ENCODE results near the gene EPHA6.
A peak's percentile ranks its signal among the peaks of the same experiment; 100 is the strongest.
"Not testable (repeated sequence)": the region's sequence is repeated elsewhere in the genome, so short reads cannot be mapped to it uniquely, and the experiment has no call there.

EPHA6 gene

GRCh38 chr3:97510795-97511194 lies 696.4 kb downstream of the EPHA6 start:
- Histone ChIP-seq H3K36me3 (ENCODE audit: control insufficient read depth in 2 of 2, insufficient read depth in 2 of 2, low read length in 2 of 2) (no peaks in the 10 kb centered on the region), H3K27me3 (ENCODE audit: control insufficient read depth in 2 of 2, insufficient read depth in 2 of 2, low read length in 2 of 2) (no peaks in the 10 kb centered on the region), H3K27ac (ENCODE audit: low read depth in 2 of 2, low read length in 2 of 2) (no peak overlapping the region), H3K9me3 (ENCODE audit: control insufficient read depth in 2 of 2, low read length in 2 of 2) (no peaks in the 10 kb centered on the region), H3K4me3 (ENCODE audit: low read length in 2 of 2) (no peak overlapping the region), H3K9ac (ENCODE audit: low read depth in 1 of 2, low read length in 2 of 2) (no peak overlapping the region), H3K4me1 (ENCODE audit: control insufficient read depth in 2 of 2, insufficient read depth in 2 of 2, low read length in 2 of 2) (peaks cover 0 to 2% of the 10 kb centered on the region in 2 donors)

GRCh38 chr3:97515076-97515475 lies 700.7 kb downstream of the EPHA6 start:
- H3K36me3 ChIP-seq (ENCODE audit: control insufficient read depth in 2 of 2, insufficient read depth in 2 of 2, low read length in 2 of 2) = no peaks in the 10 kb centered on the region

GRCh38 chr3:97530691-97531090 lies 716.3 kb downstream of the EPHA6 start:
- H3K9ac ChIP-seq (ENCODE audit: low read depth in 1 of 2, low read length in 2 of 2) = no peak overlapping the region
- no peak overlapping the region for H3K27ac ChIP-seq (ENCODE audit: low read depth in 2 of 2, low read length in 2 of 2)
- no peaks in the 10 kb centered on the region for H3K36me3 ChIP-seq (ENCODE audit: control insufficient read depth in 2 of 2, insufficient read depth in 2 of 2, low read length in 2 of 2)

More at GRCh38 chr3:97515076-97515475, 700.7 kb downstream of the EPHA6 start:
- H3K27ac ChIP-seq (ENCODE audit: low read depth in 2 of 2, low read length in 2 of 2) = peak overlapping the region in 1 of 2 donors; percentile 19
- peaks cover 0 to 2% of the 10 kb centered on the region in 2 donors for H3K4me1 ChIP-seq (ENCODE audit: control insufficient read depth in 2 of 2, insufficient read depth in 2 of 2, low read length in 2 of 2)
- H3K27me3 ChIP-seq (ENCODE audit: control insufficient read depth in 2 of 2, insufficient read depth in 2 of 2, low read length in 2 of 2) = no peaks in the 10 kb centered on the region
- no peak overlapping the region for H3K9ac ChIP-seq (ENCODE audit: low read depth in 1 of 2, low read length in 2 of 2)
- no peaks in the 10 kb centered on the region for H3K9me3 ChIP-seq (ENCODE audit: control insufficient read depth in 2 of 2, low read length in 2 of 2)
- no peak overlapping the region for H3K4me3 ChIP-seq (ENCODE audit: low read length in 2 of 2)

GRCh38 chr3:97547573-97547972 lies 733.2 kb downstream of the EPHA6 start:
- not testable (repeated sequence) for H3K27me3 ChIP-seq (ENCODE audit: control insufficient read depth in 2 of 2, insufficient read depth in 2 of 2, low read length in 2 of 2); H3K36me3 ChIP-seq (ENCODE audit: control insufficient read depth in 2 of 2, insufficient read depth in 2 of 2, low read length in 2 of 2); H3K4me3 ChIP-seq (ENCODE audit: low read length in 2 of 2); H3K27ac ChIP-seq (ENCODE audit: low read depth in 2 of 2, low read length in 2 of 2); H3K4me1 ChIP-seq (ENCODE audit: control insufficient read depth in 2 of 2, insufficient read depth in 2 of 2, low read length in 2 of 2); H3K9me3 ChIP-seq (ENCODE audit: control insufficient read depth in 2 of 2, low read length in 2 of 2); H3K9ac ChIP-seq (ENCODE audit: low read depth in 1 of 2, low read length in 2 of 2)

More at GRCh38 chr3:97530691-97531090, 716.3 kb downstream of the EPHA6 start:
- Histone ChIP-seq H3K4me1 (ENCODE audit: control insufficient read depth in 2 of 2, insufficient read depth in 2 of 2, low read length in 2 of 2) (no peaks in the 10 kb centered on the region), H3K27me3 (ENCODE audit: control insufficient read depth in 2 of 2, insufficient read depth in 2 of 2, low read length in 2 of 2) (no peaks in the 10 kb centered on the region), H3K4me3 (ENCODE audit: low read length in 2 of 2) (no peak overlapping the region), H3K9me3 (ENCODE audit: control insufficient read depth in 2 of 2, low read length in 2 of 2) (no peaks in the 10 kb centered on the region)

GRCh38 chr3:97550408-97550807 lies 736.0 kb downstream of the EPHA6 start:
- no peaks in the 10 kb centered on the region for H3K36me3 ChIP-seq (ENCODE audit: control insufficient read depth in 2 of 2, insufficient read depth in 2 of 2, low read length in 2 of 2)
- no peak overlapping the region for H3K27ac ChIP-seq (ENCODE audit: low read depth in 2 of 2, low read length in 2 of 2)
- no peaks in the 10 kb centered on the region for H3K9me3 ChIP-seq (ENCODE audit: control insufficient read depth in 2 of 2, low read length in 2 of 2)
- no peaks in the 10 kb centered on the region for H3K27me3 ChIP-seq (ENCODE audit: control insufficient read depth in 2 of 2, insufficient read depth in 2 of 2, low read length in 2 of 2)
- no peak overlapping the region for H3K9ac ChIP-seq (ENCODE audit: low read depth in 1 of 2, low read length in 2 of 2)
- no peaks in the 10 kb centered on the region for H3K4me1 ChIP-seq (ENCODE audit: control insufficient read depth in 2 of 2, insufficient read depth in 2 of 2, low read length in 2 of 2)
- H3K4me3 ChIP-seq (ENCODE audit: low read length in 2 of 2) = no peak overlapping the region

GRCh38 chr3:97552186-97552585 lies 737.8 kb downstream of the EPHA6 start:
- no peaks in the 10 kb centered on the region for H3K9me3 ChIP-seq (ENCODE audit: control insufficient read depth in 2 of 2, low read length in 2 of 2)
- no peaks in the 10 kb centered on the region for H3K27me3 ChIP-seq (ENCODE audit: control insufficient read depth in 2 of 2, insufficient read depth in 2 of 2, low read length in 2 of 2)
- no peaks in the 10 kb centered on the region for H3K4me1 ChIP-seq (ENCODE audit: control insufficient read depth in 2 of 2, insufficient read depth in 2 of 2, low read length in 2 of 2)
- no peak overlapping the region for H3K9ac ChIP-seq (ENCODE audit: low read depth in 1 of 2, low read length in 2 of 2)
- no peak overlapping the region for H3K27ac ChIP-seq (ENCODE audit: low read depth in 2 of 2, low read length in 2 of 2)
- H3K36me3 ChIP-seq (ENCODE audit: control insufficient read depth in 2 of 2, insufficient read depth in 2 of 2, low read length in 2 of 2) = no peaks in the 10 kb centered on the region
- H3K4me3 ChIP-seq (ENCODE audit: low read length in 2 of 2) = no peak overlapping the region

- no peak overlapping the region for H3K27ac ChIP-seq (ENCODE audit: low read depth in 2 of 2, low read length in 2 of 2)
- no peak overlapping the region for H3K9ac ChIP-seq (ENCODE audit: low read depth in 1 of 2, low read length in 2 of 2)
- no peaks in the 10 kb centered on the region for H3K36me3 ChIP-seq (ENCODE audit: control insufficient read depth in 2 of 2, insufficient read depth in 2 of 2, low read length in 2 of 2)
- H3K27me3 ChIP-seq (ENCODE audit: control insufficient read depth in 2 of 2, insufficient read depth in 2 of 2, low read length in 2 of 2) = no peaks in the 10 kb centered on the region
- no peaks in the 10 kb centered on the region for H3K9me3 ChIP-seq (ENCODE audit: control insufficient read depth in 2 of 2, low read length in 2 of 2)
- H3K4me3 ChIP-seq (ENCODE audit: low read length in 2 of 2) = no peak overlapping the region
- no peaks in the 10 kb centered on the region for H3K4me1 ChIP-seq (ENCODE audit: control insufficient read depth in 2 of 2, insufficient read depth in 2 of 2, low read length in 2 of 2)
Observed at GRCh38 chr3:97575742-97576141, 761.3 kb downstream of the EPHA6 start.

GRCh38 chr3:97576221-97576620 lies 761.8 kb downstream of the EPHA6 start:
- no peaks in the 10 kb centered on the region for H3K4me1 ChIP-seq (ENCODE audit: control insufficient read depth in 2 of 2, insufficient read depth in 2 of 2, low read length in 2 of 2)
- no peaks in the 10 kb centered on the region for H3K36me3 ChIP-seq (ENCODE audit: control insufficient read depth in 2 of 2, insufficient read depth in 2 of 2, low read length in 2 of 2)
- H3K27me3 ChIP-seq (ENCODE audit: control insufficient read depth in 2 of 2, insufficient read depth in 2 of 2, low read length in 2 of 2) = no peaks in the 10 kb centered on the region
- H3K27ac ChIP-seq (ENCODE audit: low read depth in 2 of 2, low read length in 2 of 2) = no peak overlapping the region
- no peaks in the 10 kb centered on the region for H3K9me3 ChIP-seq (ENCODE audit: control insufficient read depth in 2 of 2, low read length in 2 of 2)
- no peak overlapping the region for H3K9ac ChIP-seq (ENCODE audit: low read depth in 1 of 2, low read length in 2 of 2)
- H3K4me3 ChIP-seq (ENCODE audit: low read length in 2 of 2) = no peak overlapping the region

- Histone ChIP-seq H3K4me3 (ENCODE audit: low read length in 2 of 2) (no peak overlapping the region), H3K27ac (ENCODE audit: low read depth in 2 of 2, low read length in 2 of 2) (no peak overlapping the region), H3K4me1 (ENCODE audit: control insufficient read depth in 2 of 2, insufficient read depth in 2 of 2, low read length in 2 of 2) (no peaks in the 10 kb centered on the region), H3K36me3 (ENCODE audit: control insufficient read depth in 2 of 2, insufficient read depth in 2 of 2, low read length in 2 of 2) (no peaks in the 10 kb centered on the region), H3K9me3 (ENCODE audit: control insufficient read depth in 2 of 2, low read length in 2 of 2) (no peaks in the 10 kb centered on the region), H3K27me3 (ENCODE audit: control insufficient read depth in 2 of 2, insufficient read depth in 2 of 2, low read length in 2 of 2) (no peaks in the 10 kb centered on the region), H3K9ac (ENCODE audit: low read depth in 1 of 2, low read length in 2 of 2) (no peak overlapping the region)
Observed at GRCh38 chr3:97579365-97579764, 765.0 kb downstream of the EPHA6 start.

GRCh38 chr3:97610626-97611025 lies 796.2 kb downstream of the EPHA6 start:
- no peaks in the 10 kb centered on the region for H3K36me3 ChIP-seq (ENCODE audit: control insufficient read depth in 2 of 2, insufficient read depth in 2 of 2, low read length in 2 of 2)
- H3K4me1 ChIP-seq (ENCODE audit: control insufficient read depth in 2 of 2, insufficient read depth in 2 of 2, low read length in 2 of 2) = no peaks in the 10 kb centered on the region
- no peak overlapping the region for H3K27ac ChIP-seq (ENCODE audit: low read depth in 2 of 2, low read length in 2 of 2)
- H3K4me3 ChIP-seq (ENCODE audit: low read length in 2 of 2) = no peak overlapping the region
- H3K9ac ChIP-seq (ENCODE audit: low read depth in 1 of 2, low read length in 2 of 2) = no peak overlapping the region
- no peaks in the 10 kb centered on the region for H3K9me3 ChIP-seq (ENCODE audit: control insufficient read depth in 2 of 2, low read length in 2 of 2)
- no peaks in the 10 kb centered on the region for H3K27me3 ChIP-seq (ENCODE audit: control insufficient read depth in 2 of 2, insufficient read depth in 2 of 2, low read length in 2 of 2)

- no peaks in the 10 kb centered on the region for H3K4me1 ChIP-seq (ENCODE audit: control insufficient read depth in 2 of 2, insufficient read depth in 2 of 2, low read length in 2 of 2)
- no peak overlapping the region for H3K4me3 ChIP-seq (ENCODE audit: low read length in 2 of 2)
- H3K27me3 ChIP-seq (ENCODE audit: control insufficient read depth in 2 of 2, insufficient read depth in 2 of 2, low read length in 2 of 2) = no peaks in the 10 kb centered on the region
- H3K36me3 ChIP-seq (ENCODE audit: control insufficient read depth in 2 of 2, insufficient read depth in 2 of 2, low read length in 2 of 2) = no peaks in the 10 kb centered on the region
- no peaks in the 10 kb centered on the region for H3K9me3 ChIP-seq (ENCODE audit: control insufficient read depth in 2 of 2, low read length in 2 of 2)
- no peak overlapping the region for H3K27ac ChIP-seq (ENCODE audit: low read depth in 2 of 2, low read length in 2 of 2)
- no peak overlapping the region for H3K9ac ChIP-seq (ENCODE audit: low read depth in 1 of 2, low read length in 2 of 2)
Observed at GRCh38 chr3:97612632-97613031, 798.2 kb downstream of the EPHA6 start.
